Calu3 (cell line): ENCODE results near the gene RCSD1. TPM values are rescaled to one million over a fixed set of nuclear protein-coding genes. Genes with fewer than 3 reads are reported as not detected.

Experiments used
- BruUV-seq: library from RNA; stranded (reverse); fragments of 400-500 nt; replicated peaks from 2 replicates; lab custom pipeline; 2021; lab: Mats Ljungman, UMichigan
- CTCF ChIA-PET: fragments of 300-600 bp; sonication (Branson Sonifier 250); formaldehyde crosslinking; loops from one replicate; lab custom pipeline; 2022; ENCODE audit warnings: antibody characterized with exemption; lab: Charles Lee
- DNase-seq: peaks from one replicate; pipeline ENCODE4 v3.0.0; 2022
- H3K27ac Mint-ChIP-seq: one replicate; pipeline ENCODE4 v1.8.0; 2022; ENCODE audit warnings: mixed read lengths; ENCODE audit not compliant: unreplicated experiment
- H3K27me3 Mint-ChIP-seq: one replicate; pipeline ENCODE4 v1.8.0; 2022; ENCODE audit warnings: mixed read lengths; ENCODE audit not compliant: unreplicated experiment
- H3K36me3 Mint-ChIP-seq: one replicate; pipeline ENCODE4 v1.8.0; 2022; ENCODE audit warnings: mild to moderate bottlenecking, moderate library complexity, mixed read lengths; ENCODE audit not compliant: insufficient read depth, unreplicated experiment
- H3K4me1 Mint-ChIP-seq: one replicate; pipeline ENCODE4 v1.8.0; 2022; ENCODE audit warnings: mild to moderate bottlenecking, low read depth, mixed read lengths; ENCODE audit not compliant: unreplicated experiment
- H3K4me3 Mint-ChIP-seq: one replicate; pipeline ENCODE4 v1.8.0; 2022; ENCODE audit warnings: mild to moderate bottlenecking, low read depth, moderate library complexity, mixed read lengths; ENCODE audit not compliant: unreplicated experiment
- H3K9me3 Mint-ChIP-seq: one replicate; pipeline ENCODE4 v1.8.0; 2022; ENCODE audit warnings: low read depth, mixed read lengths; ENCODE audit not compliant: unreplicated experiment
- CTCF ChIP-seq: fragments of 200-600 bp; IDR thresholded peaks from one replicate; pipeline ENCODE4 v1.8.0; 2022; ENCODE audit warnings: antibody characterized with exemption; ENCODE audit not compliant: unreplicated experiment
- intact Hi-C: fragments of 100-400 bp; cut with micrococcal nuclease; formaldehyde crosslinking; loops from one replicate; pipeline ENCODE4 v1.10.0; 2022; ENCODE audit not compliant: unreplicated experiment
- total RNA-seq: library from RNA; stranded (reverse); gene quantifications from 2 replicates; pipeline ENCODE4 v1.2.3, GENCODE V29; 2022

Gene RCSD1
- total RNA-seq, 1 experiment from 2014 or later: not detected

- Mint-ChIP-seq H3K27ac (no peak overlapping the region), H3K36me3 (no peaks in the 10 kb centered on the region), H3K4me3 (no peak overlapping the region), H3K4me1 (peaks cover 27% of the 10 kb centered on the region), H3K27me3 (no peaks in the 10 kb centered on the region), H3K9me3 (no peaks in the 10 kb centered on the region)
- intact Hi-C loops: no loop called here
- CTCF ChIA-PET: interaction anchor here (0.6 to 1.3 kb wide), 2 partner anchors 9 to 184 kb away, joined by 3 to 10 read pairs; no protein-coding TSS in a partner anchor
- no peak for DNase-seq
- BruUV-seq: no TSS peak
- TF ChIP-seq CTCF: no peak
These were observed 118.9 kb downstream of the RCSD1 start for GRCh38 chr1:167748906-167749305.

GRCh38 chr1:167749741-167750140 lies 119.7 kb downstream of the RCSD1 start:
- Mint-ChIP-seq H3K9me3 (no peaks in the 10 kb centered on the region), H3K4me1 (peaks cover 26% of the 10 kb centered on the region), H3K27ac (no peak overlapping the region), H3K4me3 (no peak overlapping the region), H3K27me3 (no peaks in the 10 kb centered on the region), H3K36me3 (no peaks in the 10 kb centered on the region)
- CTCF ChIA-PET: interaction anchor here (1.3 kb wide), 1 partner anchor 10 kb away, joined by 10 read pairs; no protein-coding TSS in a partner anchor
- no peak for DNase-seq
- intact Hi-C loops: no loop called here
- no TSS peak for BruUV-seq
- TF ChIP-seq CTCF: no peak

- H3K4me1 Mint-ChIP-seq: peaks cover 31% of the 10 kb centered on the region
- H3K27ac Mint-ChIP-seq: no peak overlapping the region
- H3K27me3 Mint-ChIP-seq: no peaks in the 10 kb centered on the region
- H3K9me3 Mint-ChIP-seq: no peaks in the 10 kb centered on the region
- H3K4me3 Mint-ChIP-seq: no peak overlapping the region
- no TSS peak for BruUV-seq
- H3K36me3 Mint-ChIP-seq: no peaks in the 10 kb centered on the region
- DNase-seq: no peak
- no peak for TF ChIP-seq CTCF
- CTCF ChIA-PET: no interaction called here
- intact Hi-C loops: no loop called here
These were observed 120.6 kb downstream of the RCSD1 start for GRCh38 chr1:167750641-167751040.

GRCh38 chr1:167751676-167752075 lies 121.6 kb downstream of the RCSD1 start:
- H3K9me3 Mint-ChIP-seq: no peaks in the 10 kb centered on the region
- peaks cover 35% of the 10 kb centered on the region for H3K4me1 Mint-ChIP-seq
- no peak for TF ChIP-seq CTCF
- no peaks in the 10 kb centered on the region for H3K27me3 Mint-ChIP-seq
- H3K36me3 Mint-ChIP-seq: peaks cover 3% of the 10 kb centered on the region
- peak overlapping the region; percentile 26 for H3K27ac Mint-ChIP-seq
- no peak for DNase-seq
- BruUV-seq: no TSS peak
- intact Hi-C loops: loop anchor here (2.0 kb wide), 1 partner anchor 31 kb away; the partner anchor contains the start of gene MPZL1
- no peak overlapping the region for H3K4me3 Mint-ChIP-seq
- CTCF ChIA-PET: interaction anchor here (0.7 kb wide), 1 partner anchor 310 kb away, joined by 3 read pairs; no protein-coding TSS in a partner anchor
